WERI-Rb-1 (cell line): ENCODE measurements around the gene VIT.

ENCODE experiments used
- DNase-seq: peaks from one replicate; pipeline ENCODE4 v3.0.0-alpha.2; 2020
- H3K27ac ChIP-seq: fragments of 250-450 bp; sonication (Bioruptor Pico); 2 replicates; pipeline ENCODE4 v1.5.1; 2020; ENCODE audit warnings: mild to moderate bottlenecking, moderate library complexity
- H3K27me3 ChIP-seq: fragments of 250-450 bp; sonication (Bioruptor Pico); 2 replicates; pipeline ENCODE4 v1.5.1; 2021; ENCODE audit warnings: mild to moderate bottlenecking, low read depth, moderate library complexity; ENCODE audit not compliant: insufficient read depth, severe bottlenecking
- H3K36me3 ChIP-seq: fragments of 250-450 bp; sonication (Bioruptor Pico); 2 replicates; pipeline ENCODE4 v1.5.1; 2020; ENCODE audit warnings: mild to moderate bottlenecking, moderate library complexity
- H3K4me3 ChIP-seq: 2 replicates; pipeline ENCODE4 v1.5.1; 2011; ENCODE audit warnings: low read depth, mild to moderate bottlenecking, control low read depth, low read length
- H3K9me3 ChIP-seq: fragments of 250-450 bp; sonication (Bioruptor Pico); 2 replicates; pipeline ENCODE4 v1.5.1; 2021; ENCODE audit warnings: mild to moderate bottlenecking, moderate library complexity; ENCODE audit not compliant: severe bottlenecking
- CTCF ChIP-seq: IDR thresholded peaks from 2 replicates; pipeline ENCODE4 v1.5.1; 2011; ENCODE audit warnings: low read depth, mild to moderate bottlenecking, control low read depth, inconsistent platforms, low read length

The VIT gene

GRCh38 chr2:36663851-36664695 lies 32.4 kb upstream of the VIT start:
- Histone ChIP-seq H3K4me3 (peak overlapping the region; percentile 22), H3K36me3 (no peaks in the 10 kb centered on the region), H3K27me3 (no peaks in the 10 kb centered on the region), H3K27ac (peak overlapping the region; percentile 75), H3K9me3 (no peaks in the 10 kb centered on the region)
- peak; percentile 54 for DNase-seq
- peak; percentile 54 for TF ChIP-seq CTCF

- Histone ChIP-seq H3K4me3 (peak overlapping the region; percentile 13; the same call in 1 of the 2 replicates), H3K27me3 (no peaks in the 10 kb centered on the region), H3K9me3 (no peaks in the 10 kb centered on the region), H3K27ac (peak overlapping the region; percentile 75), H3K36me3 (no peaks in the 10 kb centered on the region)
- peak; percentile 37 for DNase-seq
- TF ChIP-seq CTCF = no peak
Measured at GRCh38 chr2:36664696-36665076, 31.8 kb upstream of the VIT start.

GRCh38 chr2:36667931-36668330 lies 28.6 kb upstream of the VIT start:
- no peak overlapping the region for H3K27ac ChIP-seq
- TF ChIP-seq CTCF = no peak
- no peak for DNase-seq

GRCh38 chr2:36670881-36671595 lies 25.5 kb upstream of the VIT start:
- no peak overlapping the region for H3K4me3 ChIP-seq
- H3K27me3 ChIP-seq = no peaks in the 10 kb centered on the region
- H3K36me3 ChIP-seq = no peaks in the 10 kb centered on the region
- H3K9me3 ChIP-seq = no peaks in the 10 kb centered on the region
- no peak for DNase-seq
- no peak for TF ChIP-seq CTCF
- H3K27ac ChIP-seq = no peak overlapping the region

More at GRCh38 chr2:36667931-36668330, 28.6 kb upstream of the VIT start:
- Histone ChIP-seq H3K36me3 (no peaks in the 10 kb centered on the region), H3K4me3 (no peak overlapping the region), H3K9me3 (no peaks in the 10 kb centered on the region), H3K27me3 (no peaks in the 10 kb centered on the region)

GRCh38 chr2:36671731-36672130 lies 24.8 kb upstream of the VIT start:
- Histone ChIP-seq H3K9me3 (no peaks in the 10 kb centered on the region), H3K4me3 (no peak overlapping the region), H3K36me3 (no peaks in the 10 kb centered on the region), H3K27me3 (no peaks in the 10 kb centered on the region), H3K27ac (no peak overlapping the region)
- no peak for TF ChIP-seq CTCF
- DNase-seq = no peak
